Osteoblast (primary cell): ENCODE results near the gene ENDOV. TPM values are rescaled to one million over a fixed set of nuclear protein-coding genes. Genes with fewer than 3 reads are reported as not detected.
A peak's percentile ranks its signal among the peaks of the same experiment; 100 is the strongest.

Source experiments
- DNase-seq: peaks from one replicate; pipeline ENCODE4 v3.0.0; 2011; ENCODE audit warnings: low spot score, mixed read lengths; ENCODE audit not compliant: insufficient read length; ENCODE audit errors: missing footprints
- H2AFZ ChIP-seq: 2 replicates; pipeline ENCODE4 v1.6.0; 2011; ENCODE audit warnings: mild to moderate bottlenecking, low read length
- H3K27ac ChIP-seq: 2 replicates; pipeline ENCODE4 v1.5.1; 2011; ENCODE audit warnings: mild to moderate bottlenecking, low read depth, low read length, moderate library complexity
- H3K27me3 ChIP-seq: 2 replicates; pipeline ENCODE4 v1.6.0; 2012; ENCODE audit warnings: mild to moderate bottlenecking, control low read depth, inconsistent platforms, low read length, moderate library complexity; ENCODE audit not compliant: insufficient read depth
- H3K36me3 ChIP-seq: 2 replicates; pipeline ENCODE4 v1.5.1; 2011; ENCODE audit warnings: mild to moderate bottlenecking, low read length, control low read depth, moderate library complexity; ENCODE audit not compliant: insufficient read depth
- H3K4me1 ChIP-seq: 2 replicates; pipeline ENCODE4 v1.5.1; 2011; ENCODE audit warnings: mild to moderate bottlenecking, low read length, control low read depth, moderate library complexity; ENCODE audit not compliant: insufficient read depth
- H3K4me2 ChIP-seq: 2 replicates; pipeline ENCODE4 v1.6.0; 2011; ENCODE audit warnings: mild to moderate bottlenecking, low read length; ENCODE audit not compliant: insufficient read depth
- H3K4me3 ChIP-seq: fragments of 200-600 bp; sonication (generic); 3 replicates; pipeline ENCODE4 v1.5.1; 2012; ENCODE audit warnings: mild to moderate bottlenecking, low read length, inconsistent platforms; ENCODE audit not compliant: insufficient read depth
- H3K79me2 ChIP-seq: 2 replicates; pipeline ENCODE4 v1.6.0; 2012; ENCODE audit warnings: mild to moderate bottlenecking, low read length, control low read depth, inconsistent platforms; ENCODE audit not compliant: insufficient read depth
- H3K9me3 ChIP-seq: 2 replicates; pipeline ENCODE4 v1.5.1; 2011; ENCODE audit warnings: low read depth, low read length, control low read depth
- H4K20me1 ChIP-seq: 2 replicates; pipeline ENCODE4 v1.6.0; 2012; ENCODE audit warnings: mild to moderate bottlenecking, low read length, control low read depth; ENCODE audit not compliant: insufficient read depth
- total RNA-seq: library from RNA; depleted of rRNA; stranded (reverse); fragments of >200 nt; gene quantifications from 2 replicates; pipeline ENCODE4 v1.2.3, GENCODE V29; 2012
- TF ChIP-seq, protein P1 (sequence below): IDR thresholded peaks from 2 replicates; pipeline ENCODE4 v1.5.1; 2011; ENCODE audit warnings: mild to moderate bottlenecking, low read depth, low read length, moderate library complexity; ENCODE audit errors: extremely low read depth

Gene ENDOV
- total RNA-seq, 1 donor = 19.5 TPM

DNA sequence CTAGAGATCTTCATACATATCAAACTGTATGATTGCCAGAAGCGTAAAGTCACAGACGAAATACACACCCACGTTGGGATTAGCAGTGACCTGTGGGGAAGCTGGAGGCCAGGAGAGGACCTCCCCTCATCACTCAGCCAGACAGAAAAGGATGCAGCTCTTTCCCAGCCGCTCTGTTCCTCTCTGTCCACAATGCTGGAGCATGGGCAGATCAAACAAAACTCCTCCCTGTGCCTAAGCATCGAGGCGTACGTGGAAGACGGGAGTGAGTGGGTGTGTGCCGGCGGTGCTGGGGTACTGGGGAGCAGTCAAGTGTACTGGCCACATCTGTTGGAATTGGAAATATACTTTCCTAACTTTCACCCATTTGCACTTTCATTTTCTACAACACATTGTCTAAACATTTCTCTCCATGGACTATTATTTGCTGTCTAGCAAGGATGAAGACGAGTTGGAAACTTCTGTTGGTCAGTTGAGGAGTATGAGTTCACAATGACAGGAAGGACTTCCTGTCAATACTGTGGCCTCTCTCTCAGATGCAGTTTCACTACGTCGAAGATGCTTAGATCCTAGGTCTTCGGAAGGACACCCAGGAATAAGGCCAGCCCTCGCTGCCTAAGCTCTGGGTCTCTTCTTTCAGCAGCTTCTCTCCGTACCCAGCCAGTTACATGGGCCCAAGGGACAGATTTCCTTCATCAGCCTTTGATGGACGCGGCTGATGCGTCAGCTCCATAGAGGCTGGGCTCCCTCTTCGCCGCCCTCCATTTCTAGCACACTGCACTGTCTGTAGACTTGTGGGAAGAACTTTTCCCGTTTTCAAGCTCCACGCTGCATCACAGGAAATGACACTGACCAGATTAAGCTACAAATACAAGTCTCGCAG, 30.6 kb upstream of the ENDOV start:
- Histone ChIP-seq H3K27me3 (no peaks in the 10 kb centered on the region), H3K9me3 (no peaks in the 10 kb centered on the region), H2AFZ (no peak overlapping the region), H3K4me2 (no peak overlapping the region), H4K20me1 (peaks cover 5% of the 10 kb centered on the region), H3K27ac (no peak overlapping the region), H3K4me3 (no peak overlapping the region), H3K79me2 (no peaks in the 10 kb centered on the region), H3K36me3 (peaks cover 97% of the 10 kb centered on the region), H3K4me1 (no peaks in the 10 kb centered on the region)
- TF ChIP-seq, protein P1, sequence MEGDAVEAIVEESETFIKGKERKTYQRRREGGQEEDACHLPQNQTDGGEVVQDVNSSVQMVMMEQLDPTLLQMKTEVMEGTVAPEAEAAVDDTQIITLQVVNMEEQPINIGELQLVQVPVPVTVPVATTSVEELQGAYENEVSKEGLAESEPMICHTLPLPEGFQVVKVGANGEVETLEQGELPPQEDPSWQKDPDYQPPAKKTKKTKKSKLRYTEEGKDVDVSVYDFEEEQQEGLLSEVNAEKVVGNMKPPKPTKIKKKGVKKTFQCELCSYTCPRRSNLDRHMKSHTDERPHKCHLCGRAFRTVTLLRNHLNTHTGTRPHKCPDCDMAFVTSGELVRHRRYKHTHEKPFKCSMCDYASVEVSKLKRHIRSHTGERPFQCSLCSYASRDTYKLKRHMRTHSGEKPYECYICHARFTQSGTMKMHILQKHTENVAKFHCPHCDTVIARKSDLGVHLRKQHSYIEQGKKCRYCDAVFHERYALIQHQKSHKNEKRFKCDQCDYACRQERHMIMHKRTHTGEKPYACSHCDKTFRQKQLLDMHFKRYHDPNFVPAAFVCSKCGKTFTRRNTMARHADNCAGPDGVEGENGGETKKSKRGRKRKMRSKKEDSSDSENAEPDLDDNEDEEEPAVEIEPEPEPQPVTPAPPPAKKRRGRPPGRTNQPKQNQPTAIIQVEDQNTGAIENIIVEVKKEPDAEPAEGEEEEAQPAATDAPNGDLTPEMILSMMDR = no peak
- peak; percentile 34 for DNase-seq

DNA sequence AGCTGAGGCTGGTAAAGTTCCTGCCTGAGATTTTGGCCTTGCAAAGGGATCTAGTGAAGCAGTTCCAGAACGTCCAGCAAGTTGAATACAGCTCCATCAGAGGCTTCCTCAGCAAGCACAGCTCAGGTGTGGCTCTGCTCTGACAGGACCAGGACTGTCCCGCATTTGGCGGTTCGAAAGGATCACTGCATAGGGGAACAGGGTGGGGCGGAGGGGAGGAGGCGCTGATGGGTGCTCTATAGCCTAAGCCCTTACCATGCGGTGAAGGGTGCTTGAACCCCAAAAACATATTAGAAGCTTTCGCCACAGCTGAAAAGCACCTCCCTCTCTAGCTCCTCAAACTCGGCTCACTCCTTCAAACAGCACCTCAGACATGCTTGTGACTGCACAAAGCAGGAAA, 29.9 kb upstream of the ENDOV start:
- TF ChIP-seq, protein P1 = no peak
- Histone ChIP-seq H3K4me2 (no peak overlapping the region), H4K20me1 (peaks cover 3% of the 10 kb centered on the region), H3K36me3 (peaks cover 96% of the 10 kb centered on the region), H3K27me3 (no peaks in the 10 kb centered on the region), H3K9me3 (no peaks in the 10 kb centered on the region), H3K4me3 (no peak overlapping the region), H3K79me2 (no peaks in the 10 kb centered on the region), H3K4me1 (no peaks in the 10 kb centered on the region), H3K27ac (no peak overlapping the region), H2AFZ (no peak overlapping the region)
- DNase-seq = peak; percentile 36

DNA sequence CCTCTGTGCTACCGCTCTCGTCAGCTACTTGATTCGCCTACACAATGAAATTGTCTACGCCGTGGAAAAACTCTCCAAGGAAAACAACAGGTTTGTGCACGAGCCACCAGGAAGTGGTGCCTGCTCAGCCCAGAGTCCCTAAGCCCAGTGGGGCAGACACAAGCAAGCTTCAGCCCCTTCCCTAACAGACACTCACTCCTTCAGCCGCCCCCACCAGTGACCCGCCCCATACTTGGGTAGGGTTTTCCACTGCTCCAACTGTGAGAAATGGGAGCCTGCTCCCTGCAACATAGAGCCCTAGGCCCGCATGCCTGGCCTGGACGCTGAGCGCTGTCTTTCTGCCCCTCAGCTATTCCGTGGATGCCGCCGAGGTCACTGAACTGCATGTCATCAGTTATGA, 28.6 kb upstream of the ENDOV start:
- Histone ChIP-seq H3K4me2 (no peak overlapping the region), H3K27ac (no peak overlapping the region), H3K79me2 (no peaks in the 10 kb centered on the region), H3K36me3 (peaks cover 95% of the 10 kb centered on the region), H3K9me3 (no peaks in the 10 kb centered on the region), H3K4me3 (no peak overlapping the region), H3K4me1 (no peaks in the 10 kb centered on the region), H3K27me3 (no peaks in the 10 kb centered on the region), H2AFZ (no peak overlapping the region), H4K20me1 (peaks cover 3% of the 10 kb centered on the region)
- TF ChIP-seq, protein P1 = no peak
- peak; percentile 55 for DNase-seq

DNA sequence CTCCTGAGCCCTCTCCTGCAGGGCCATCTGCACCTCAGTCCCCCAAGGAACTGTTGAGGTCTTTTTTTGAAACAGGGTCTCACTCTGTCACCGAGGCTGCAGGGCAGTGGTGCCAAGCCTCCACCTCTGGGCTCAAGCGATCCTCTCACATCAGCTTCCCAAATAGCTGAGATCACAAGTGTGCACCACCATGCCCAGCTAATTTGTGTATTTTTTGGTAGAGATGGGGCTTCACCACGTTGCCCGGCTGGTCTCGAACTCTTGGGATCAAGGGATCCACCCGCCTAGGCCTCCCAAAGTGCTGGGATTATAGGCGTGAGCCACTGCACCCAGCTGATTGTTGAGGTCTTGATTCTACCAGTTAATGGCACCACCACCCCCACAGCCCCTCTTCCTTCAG, 27.9 kb upstream of the ENDOV start:
- no peaks in the 10 kb centered on the region for H3K9me3 ChIP-seq
- H4K20me1 ChIP-seq = peaks cover 3% of the 10 kb centered on the region
- H3K27me3 ChIP-seq = no peaks in the 10 kb centered on the region
- no peaks in the 10 kb centered on the region for H3K79me2 ChIP-seq
- no peak for DNase-seq
- TF ChIP-seq, protein P1 = no peak
- no peak overlapping the region for H2AFZ ChIP-seq
- no peak overlapping the region for H3K27ac ChIP-seq
- no peaks in the 10 kb centered on the region for H3K4me1 ChIP-seq
- no peak overlapping the region for H3K4me3 ChIP-seq
- no peak overlapping the region for H3K4me2 ChIP-seq
- H3K36me3 ChIP-seq = peaks cover 91% of the 10 kb centered on the region
